Glutamatergic neuron (in vitro differentiated cells): ENCODE results near the gene SLC36A4. TPM values are rescaled to one million over a fixed set of nuclear protein-coding genes. Genes with fewer than 3 reads are reported as not detected.
"Not testable (repeated sequence)": the region's sequence is repeated elsewhere in the genome, so short reads cannot be mapped to it uniquely, and the experiment has no call there.

Source experiments
- DNase-seq: peaks from one replicate; pipeline ENCODE4 v3.0.0; 2022
- H3K27ac Mint-ChIP-seq: one replicate; pipeline ENCODE4 v1.8.0; 2020; ENCODE audit warnings: mild to moderate bottlenecking, mixed read lengths, inconsistent platforms; ENCODE audit not compliant: unreplicated experiment
- H3K27me3 Mint-ChIP-seq: one replicate; pipeline ENCODE4 v1.8.0; 2020; ENCODE audit warnings: mild to moderate bottlenecking, moderate library complexity, mixed read lengths, inconsistent platforms; ENCODE audit not compliant: unreplicated experiment
- H3K36me3 Mint-ChIP-seq: one replicate; pipeline ENCODE4 v1.8.0; 2020; ENCODE audit warnings: mild to moderate bottlenecking, mixed read lengths, inconsistent platforms; ENCODE audit not compliant: unreplicated experiment
- H3K4me1 Mint-ChIP-seq: one replicate; pipeline ENCODE4 v1.8.0; 2020; ENCODE audit warnings: mild to moderate bottlenecking, low read depth, mixed read lengths, inconsistent platforms; ENCODE audit not compliant: unreplicated experiment
- H3K4me3 Mint-ChIP-seq: one replicate; pipeline ENCODE4 v1.8.0; 2020; ENCODE audit warnings: mild to moderate bottlenecking, mixed read lengths, inconsistent platforms; ENCODE audit not compliant: unreplicated experiment
- H3K9me3 Mint-ChIP-seq: one replicate; pipeline ENCODE4 v1.8.0; 2020; ENCODE audit warnings: mild to moderate bottlenecking, moderate library complexity, mixed read lengths, inconsistent platforms; ENCODE audit not compliant: unreplicated experiment
- total RNA-seq: library from RNA; stranded (reverse); fragmentation: NEBNext Ultra II Directional; extraction: Animal tissue kit (Norgen Biotek cat#: 25700); gene quantifications from one replicate; pipeline ENCODE4 v1.2.1, GENCODE V29; 2021; ENCODE audit not compliant: unreplicated experiment
- TF ChIP-seq, protein P1 (sequence below): fragments of 200-600 bp; sonication (generic); IDR thresholded peaks from one replicate; pipeline ENCODE4 v1.5.0; 2021; ENCODE audit not compliant: partially characterized antibody, unreplicated experiment

SLC36A4 gene
- total RNA-seq, 1 donor from 2014 or later = 33.1 TPM

DNA sequence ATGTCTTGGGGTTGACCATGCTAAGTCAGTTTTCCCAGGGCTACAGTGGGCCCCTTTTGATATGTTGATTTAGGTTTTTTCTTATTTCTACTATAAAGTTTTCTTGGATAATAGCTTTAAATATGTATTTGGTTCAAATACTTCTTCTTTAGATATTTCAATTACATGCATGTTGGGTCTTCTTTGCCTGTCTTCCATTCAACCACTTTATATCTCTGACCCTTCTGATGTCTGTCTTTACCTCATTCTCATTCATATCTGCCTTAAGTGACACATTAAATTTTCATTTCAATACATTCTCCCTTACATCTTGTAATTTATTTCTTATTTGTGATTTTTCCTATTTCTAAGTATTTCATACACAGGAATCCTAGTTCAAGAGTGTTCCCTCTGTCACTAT is 10.5 kb downstream of the SLC36A4 start:
- H3K4me1 Mint-ChIP-seq = peaks cover 7% of the 10 kb centered on the region
- H3K4me3 Mint-ChIP-seq = no peak overlapping the region
- DNase-seq = no peak
- no peak overlapping the region for H3K27ac Mint-ChIP-seq
- no peaks in the 10 kb centered on the region for H3K27me3 Mint-ChIP-seq
- TF ChIP-seq, protein P1, sequence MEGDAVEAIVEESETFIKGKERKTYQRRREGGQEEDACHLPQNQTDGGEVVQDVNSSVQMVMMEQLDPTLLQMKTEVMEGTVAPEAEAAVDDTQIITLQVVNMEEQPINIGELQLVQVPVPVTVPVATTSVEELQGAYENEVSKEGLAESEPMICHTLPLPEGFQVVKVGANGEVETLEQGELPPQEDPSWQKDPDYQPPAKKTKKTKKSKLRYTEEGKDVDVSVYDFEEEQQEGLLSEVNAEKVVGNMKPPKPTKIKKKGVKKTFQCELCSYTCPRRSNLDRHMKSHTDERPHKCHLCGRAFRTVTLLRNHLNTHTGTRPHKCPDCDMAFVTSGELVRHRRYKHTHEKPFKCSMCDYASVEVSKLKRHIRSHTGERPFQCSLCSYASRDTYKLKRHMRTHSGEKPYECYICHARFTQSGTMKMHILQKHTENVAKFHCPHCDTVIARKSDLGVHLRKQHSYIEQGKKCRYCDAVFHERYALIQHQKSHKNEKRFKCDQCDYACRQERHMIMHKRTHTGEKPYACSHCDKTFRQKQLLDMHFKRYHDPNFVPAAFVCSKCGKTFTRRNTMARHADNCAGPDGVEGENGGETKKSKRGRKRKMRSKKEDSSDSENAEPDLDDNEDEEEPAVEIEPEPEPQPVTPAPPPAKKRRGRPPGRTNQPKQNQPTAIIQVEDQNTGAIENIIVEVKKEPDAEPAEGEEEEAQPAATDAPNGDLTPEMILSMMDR = no peak
- peaks cover 17% of the 10 kb centered on the region for H3K36me3 Mint-ChIP-seq
- no peaks in the 10 kb centered on the region for H3K9me3 Mint-ChIP-seq

DNA sequence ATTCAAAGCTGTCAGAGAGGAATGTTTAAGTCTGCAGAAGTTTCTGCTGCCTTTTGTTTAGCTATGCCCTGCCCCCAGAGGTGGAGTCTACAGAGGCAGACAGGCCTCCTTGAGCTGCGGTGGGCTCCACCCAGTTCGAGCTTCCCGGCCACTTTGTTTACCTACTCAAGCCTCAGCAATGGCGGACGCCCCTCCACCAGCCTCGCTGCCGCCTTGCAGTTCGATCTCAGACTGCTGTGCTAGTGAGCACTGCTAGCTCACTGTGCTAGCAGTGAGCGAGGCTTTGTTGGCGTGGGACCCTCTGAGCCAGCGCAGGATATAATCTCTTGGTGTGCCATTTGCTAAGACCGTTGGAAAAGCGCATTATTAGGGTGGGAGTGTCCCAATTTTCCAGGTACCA is 19.9 kb downstream of the SLC36A4 start:
- not testable (repeated sequence) for H3K4me3 Mint-ChIP-seq, H3K27ac Mint-ChIP-seq, H3K9me3 Mint-ChIP-seq, DNase-seq, H3K4me1 Mint-ChIP-seq, H3K27me3 Mint-ChIP-seq
- peaks cover 27% of the 10 kb centered on the region for H3K36me3 Mint-ChIP-seq

DNA sequence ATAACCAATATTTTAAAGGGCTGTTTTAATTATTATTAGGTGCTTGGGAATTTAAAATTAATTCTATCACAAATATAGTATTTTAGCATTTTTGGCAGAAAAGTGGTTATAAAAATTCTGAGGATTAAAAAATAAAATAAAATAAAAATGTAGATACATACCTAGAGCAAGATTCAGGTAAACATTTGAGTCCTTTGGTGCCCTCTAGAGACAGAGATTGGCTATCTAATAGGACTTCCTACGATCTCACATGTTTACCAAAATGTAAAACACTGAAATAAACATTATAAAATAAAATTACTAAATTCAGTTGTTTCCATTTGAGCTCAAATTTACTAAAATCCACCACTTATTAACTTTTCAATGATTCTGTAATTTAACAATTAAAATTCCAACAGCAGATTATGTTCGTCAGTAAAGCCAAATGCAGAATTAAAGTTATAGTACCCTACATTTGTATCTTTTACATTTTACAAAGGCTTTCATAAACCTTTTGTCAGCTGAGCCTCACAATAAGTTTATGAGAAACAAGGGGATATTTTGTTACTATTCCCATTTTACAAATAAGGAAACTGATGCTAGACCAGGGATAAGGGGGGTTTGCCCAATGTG is 27.7 kb downstream of the SLC36A4 start:
- H3K36me3 Mint-ChIP-seq = no peaks in the 10 kb centered on the region
- H3K9me3 Mint-ChIP-seq = no peaks in the 10 kb centered on the region
- no peak for DNase-seq
- H3K4me3 Mint-ChIP-seq = no peak overlapping the region
- H3K27ac Mint-ChIP-seq = no peak overlapping the region
- H3K4me1 Mint-ChIP-seq = no peaks in the 10 kb centered on the region
- TF ChIP-seq, protein P1 = peak; percentile 23
- H3K27me3 Mint-ChIP-seq = no peaks in the 10 kb centered on the region

DNA sequence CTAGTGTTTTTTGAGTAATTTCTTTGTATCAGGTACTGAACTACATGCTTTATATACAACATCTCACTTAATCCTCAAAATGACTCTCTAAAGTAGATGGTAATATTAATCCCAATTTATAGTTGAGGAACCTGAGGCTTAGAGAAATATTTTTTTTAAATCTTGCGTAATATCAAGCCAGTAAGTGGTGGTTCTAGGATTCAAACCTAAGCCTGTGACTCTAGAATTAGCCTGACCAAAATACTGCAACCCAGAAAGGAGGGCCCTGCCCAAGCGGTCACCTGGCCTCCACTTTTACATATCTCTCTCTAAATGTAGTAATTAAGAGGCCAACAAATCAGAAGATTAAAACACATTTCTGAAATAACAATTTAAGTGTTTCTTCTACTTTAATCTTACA is 28.6 kb downstream of the SLC36A4 start:
- no peak overlapping the region for H3K4me3 Mint-ChIP-seq
- DNase-seq = no peak
- H3K27ac Mint-ChIP-seq = no peak overlapping the region
- H3K9me3 Mint-ChIP-seq = no peaks in the 10 kb centered on the region
- H3K36me3 Mint-ChIP-seq = no peaks in the 10 kb centered on the region
- no peaks in the 10 kb centered on the region for H3K4me1 Mint-ChIP-seq
- H3K27me3 Mint-ChIP-seq = no peaks in the 10 kb centered on the region
- TF ChIP-seq, protein P1 = no peak

DNA sequence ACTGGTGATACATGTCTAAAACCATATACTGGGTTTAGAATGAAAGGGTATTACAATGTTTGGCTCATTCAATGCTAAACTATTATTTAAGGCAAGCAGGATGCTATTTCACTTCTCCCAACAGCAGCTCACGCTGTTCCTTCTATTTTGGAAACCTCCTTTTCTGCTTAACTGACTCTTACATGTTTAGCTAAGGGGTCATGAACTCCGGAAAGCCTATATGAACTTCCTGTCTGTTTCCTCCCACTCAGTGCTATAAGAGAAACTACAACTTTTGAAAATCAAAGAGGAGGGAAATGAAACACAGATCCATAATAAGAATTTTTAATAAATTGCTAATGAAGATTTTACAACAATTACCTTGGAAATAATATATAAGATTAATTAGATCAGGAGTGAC is 30.9 kb downstream of the SLC36A4 start:
- TF ChIP-seq, protein P1 = no peak
- H3K27me3 Mint-ChIP-seq = no peaks in the 10 kb centered on the region
- no peak for DNase-seq
- no peaks in the 10 kb centered on the region for H3K4me1 Mint-ChIP-seq
- H3K27ac Mint-ChIP-seq = no peak overlapping the region
- H3K4me3 Mint-ChIP-seq = no peak overlapping the region
- H3K36me3 Mint-ChIP-seq = no peaks in the 10 kb centered on the region
- no peaks in the 10 kb centered on the region for H3K9me3 Mint-ChIP-seq
